ENCODE data around the gene ABI2.

GRCh38 chr2:203344667-203345066 is 16.5 kb downstream of the ABI2 start:
- TF ChIP-seq MXI1 (IDR thresholded peaks at IDR 0.05; ENCODE audit: borderline replicate concordance, low read depth, low read length) = no peak
- TF ChIP-seq MAFK (IDR thresholded peaks at IDR 0.05; ENCODE audit: low read depth, low read length) = peak; percentile 58; the same call in 1 of the 2 replicates
- TF ChIP-seq RAD21 (IDR thresholded peaks at IDR 0.05; ENCODE audit: low read length) = no peak
- TF ChIP-seq, protein P1, sequence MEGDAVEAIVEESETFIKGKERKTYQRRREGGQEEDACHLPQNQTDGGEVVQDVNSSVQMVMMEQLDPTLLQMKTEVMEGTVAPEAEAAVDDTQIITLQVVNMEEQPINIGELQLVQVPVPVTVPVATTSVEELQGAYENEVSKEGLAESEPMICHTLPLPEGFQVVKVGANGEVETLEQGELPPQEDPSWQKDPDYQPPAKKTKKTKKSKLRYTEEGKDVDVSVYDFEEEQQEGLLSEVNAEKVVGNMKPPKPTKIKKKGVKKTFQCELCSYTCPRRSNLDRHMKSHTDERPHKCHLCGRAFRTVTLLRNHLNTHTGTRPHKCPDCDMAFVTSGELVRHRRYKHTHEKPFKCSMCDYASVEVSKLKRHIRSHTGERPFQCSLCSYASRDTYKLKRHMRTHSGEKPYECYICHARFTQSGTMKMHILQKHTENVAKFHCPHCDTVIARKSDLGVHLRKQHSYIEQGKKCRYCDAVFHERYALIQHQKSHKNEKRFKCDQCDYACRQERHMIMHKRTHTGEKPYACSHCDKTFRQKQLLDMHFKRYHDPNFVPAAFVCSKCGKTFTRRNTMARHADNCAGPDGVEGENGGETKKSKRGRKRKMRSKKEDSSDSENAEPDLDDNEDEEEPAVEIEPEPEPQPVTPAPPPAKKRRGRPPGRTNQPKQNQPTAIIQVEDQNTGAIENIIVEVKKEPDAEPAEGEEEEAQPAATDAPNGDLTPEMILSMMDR (conservative IDR thresholded peaks at IDR 0.05; ENCODE audit: low read depth, low read length) = no peak
- TF ChIP-seq MAZ (IDR thresholded peaks at IDR 0.05; ENCODE audit: borderline replicate concordance, low read depth, low read length) = no peak
- TF ChIP-seq SMC3 (IDR thresholded peaks at IDR 0.05; ENCODE audit: low read depth, low read length) = no peak
